Esophagus muscularis mucosa (tissue), 3 donors: Measurements from ENCODE around the gene MAFG.

ENCODE experiments used
- CTCF ChIP-seq, 3 experiments: fragments of 200-600 bp in 2 of 3; fragments of 450-650 bp in 1 of 3; sonication (generic) in 2 of 3; IDR thresholded peaks; one replicate each; pipeline ENCODE4 v1.5.1; 2017 to 2019; ENCODE audit warnings: antibody characterized with exemption in 3 of 3, mild to moderate bottlenecking in 2 of 3, moderate library complexity in 1 of 3
- POLR2A ChIP-seq: fragments of 450-650 bp; IDR thresholded peaks from one replicate; pipeline ENCODE4 v1.6.1; 2017; ENCODE audit warnings: antibody characterized with exemption, moderate library complexity, mild to moderate bottlenecking, low read depth
- POLR2AphosphoS5 ChIP-seq, 2 donors: sonication (generic); formaldehyde crosslinking; IDR thresholded peaks; one replicate each; pipeline ENCODE4 v1.6.1; 2017; ENCODE audit warnings: antibody characterized with exemption in 2 of 2

DNA sequence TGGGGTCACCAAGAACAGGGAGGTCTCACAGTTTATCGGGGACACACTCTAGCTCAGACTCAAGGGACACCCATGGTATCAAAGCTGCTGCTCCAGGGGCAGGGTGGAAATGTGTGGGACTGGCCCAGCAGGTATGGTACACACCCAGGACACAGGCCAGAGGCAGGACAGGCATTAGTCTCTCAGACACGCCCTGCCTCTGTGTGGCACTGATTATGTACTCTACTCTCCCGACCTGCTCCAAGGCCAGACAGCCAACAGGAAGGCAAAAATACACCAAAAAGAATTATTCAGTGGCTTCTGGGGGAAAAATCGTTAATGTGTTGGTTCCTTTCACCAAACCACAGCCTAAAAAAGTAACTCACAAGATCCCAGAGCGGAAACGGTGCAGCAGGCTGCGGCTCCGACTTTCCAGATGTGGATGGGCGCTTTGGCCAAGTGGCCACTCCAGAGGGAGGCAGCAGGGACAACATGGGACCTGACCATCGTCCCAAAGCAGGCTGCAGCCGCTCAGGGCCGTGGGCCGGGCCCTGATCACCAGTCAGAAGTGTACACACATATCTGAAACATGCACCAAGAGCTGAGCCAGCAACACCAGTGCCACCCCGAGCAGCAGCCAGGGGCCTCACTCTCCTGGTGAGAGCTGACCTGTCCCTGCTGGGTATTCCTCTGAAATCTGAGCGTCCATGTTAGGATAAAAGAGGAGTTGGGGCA, 8.5 kb downstream of the MAFG start:
- TF ChIP-seq CTCF (IDR thresholded peaks at IDR 0.05) (no peak), POLR2AphosphoS5 (IDR thresholded peaks at IDR 0.05) (no peak), POLR2A (no peak)
